Measurements from ENCODE around the gene OTOGL.

- TF ChIP-seq REST (IDR thresholded peaks at IDR 0.05) (no peak), CTCF (IDR thresholded peaks at IDR 0.05) (no peak), MAX (IDR thresholded peaks at IDR 0.05) (no peak), POLR2A (IDR thresholded peaks at IDR 0.05; ENCODE audit: low read length) (no peak), ZSCAN20 (CRISPR knock-in tag; IDR thresholded peaks at IDR 0.05) (no peak), NFE2L2 (conservative IDR thresholded peaks at IDR 0.05; ENCODE audit: low read length) (no peak)
Measured at GRCh38 chr12:80157645-80158044, 58.3 kb downstream of the OTOGL start.
